ENCODE data around the gene ZNF69.

GRCh38 chr19:11894851-11895250 is 7.3 kb downstream of the ZNF69 start:
- no peak for TF ChIP-seq CTCF (conservative IDR thresholded peaks at IDR 0.05)
- TF ChIP-seq EZH2 (IDR thresholded peaks at IDR 0.05; ENCODE audit: low read depth) = no peak
